Measurements from ENCODE around the gene BPIFB4. TPM values are rescaled to one million over a fixed set of nuclear protein-coding genes. Genes with fewer than 3 reads are reported as not detected.

BPIFB4 gene
- total and polyA plus RNA-seq, 9 of the 15 experiments (the other 6 are each of a cell fraction or from before 2014, with no cell fraction given): not detected

GRCh38 chr20:33065785-33066184 is 13.7 kb upstream of the BPIFB4 start:
- no peak overlapping the region for H3K4me2 ChIP-seq (ENCODE audit: insufficient read depth, low read length)
- WGBS (ENCODE audit: insufficient coverage, low coverage, missing lambda C conversion rate): 0% methylated on average over 9 of the region's 9 CpGs
- intact Hi-C loops (cut with micrococcal nuclease): no loop called here
- BruUV-seq (replicated peaks): no TSS peak
- ChIA-PET POLR2A (interaction anchor here (0.5 to 0.6 kb wide), 2 partner anchors 21 to 28 kb away, joined by 3 read pairs; no protein-coding TSS in a partner anchor), CTCF (ENCODE audit: low intra/inter-chr PET ratio) (no interaction called here)
- no peaks in the 10 kb centered on the region for H3K36me3 ChIP-seq (ENCODE audit: control insufficient read depth, insufficient read depth, low read length)
- H3K4me3 ChIP-seq: no peak overlapping the region
- H3K9me3 ChIP-seq (replicated peaks; ENCODE audit: control insufficient read depth, insufficient read depth, low read depth, low read length): no peaks in the 10 kb centered on the region
- H3K27ac ChIP-seq (ENCODE audit: extremely low read depth, low read depth, low read length): no peak overlapping the region
- H2AFZ ChIP-seq (ENCODE audit: low read depth, low read length): no peak overlapping the region
- H4K20me1 ChIP-seq (replicated peaks; ENCODE audit: control insufficient read depth, insufficient read depth, low read length): peaks cover 13% of the 10 kb centered on the region; the same call in 1 of the 2 replicates
- H3K9ac ChIP-seq (ENCODE audit: insufficient read depth in 1 of 2, low read depth in 2 of 2, low read length in 2 of 2): no peak overlapping the region
- in situ Hi-C loops (cut with MboI): no loop called here
- H3K27me3 ChIP-seq (ENCODE audit: control insufficient read depth in 2 of 2, insufficient read depth in 2 of 2, low read length in 2 of 2): peaks cover 28 to 72% of the 10 kb centered on the region in 2 experiments; a peak in 4 of 5 replicates
- ATAC-seq: no peak
- no peaks in the 10 kb centered on the region for H3K4me1 ChIP-seq (replicated peaks in 1 of 2; ENCODE audit: control insufficient read depth in 2 of 2, insufficient read depth in 2 of 2, low read length in 2 of 2)
- DNase-seq (ENCODE audit: extremely low read depth in 1 of 4, low spot score in 3 of 4): no peak
- TF ChIP-seq JUND (IDR thresholded peaks at IDR 0.05; ENCODE audit: borderline replicate concordance, low read depth, low read length) (no peak), JUND (tag; IDR thresholded peaks at IDR 0.05; ENCODE audit: borderline replicate concordance, low read depth, low read length) (no peak), FOXA1 (IDR thresholded peaks at IDR 0.05; ENCODE audit: borderline replicate concordance) (no peak), SMC3 (conservative IDR thresholded peaks at IDR 0.05; ENCODE audit: insufficient read depth, low read depth, low read length) (no peak), ZBTB17 (CRISPR knock-in tag; IDR thresholded peaks at IDR 0.05) (no peak), NBN (IDR thresholded peaks at IDR 0.05; ENCODE audit: low read depth) (no peak), ZNF143 (CRISPR knock-in tag; IDR thresholded peaks at IDR 0.05) (no peak), EWSR1 (IDR thresholded peaks at IDR 0.05; ENCODE audit: borderline replicate concordance, low read depth, partially characterized antibody) (no peak)
- TF ChIP-seq, protein P1, sequence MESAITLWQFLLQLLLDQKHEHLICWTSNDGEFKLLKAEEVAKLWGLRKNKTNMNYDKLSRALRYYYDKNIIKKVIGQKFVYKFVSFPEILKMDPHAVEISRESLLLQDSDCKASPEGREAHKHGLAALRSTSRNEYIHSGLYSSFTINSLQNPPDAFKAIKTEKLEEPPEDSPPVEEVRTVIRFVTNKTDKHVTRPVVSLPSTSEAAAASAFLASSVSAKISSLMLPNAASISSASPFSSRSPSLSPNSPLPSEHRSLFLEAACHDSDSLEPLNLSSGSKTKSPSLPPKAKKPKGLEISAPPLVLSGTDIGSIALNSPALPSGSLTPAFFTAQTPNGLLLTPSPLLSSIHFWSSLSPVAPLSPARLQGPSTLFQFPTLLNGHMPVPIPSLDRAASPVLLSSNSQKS (CRISPR knock-in tag; IDR thresholded peaks at IDR 0.05): no peak
- FAIRE-seq: no peak
- H3K9me1 ChIP-seq (ENCODE audit: control insufficient read depth, insufficient read depth, low read length): no peaks in the 10 kb centered on the region
- H3K79me2 ChIP-seq (ENCODE audit: control insufficient read depth, insufficient read depth, low read length): no peaks in the 10 kb centered on the region

All from K562 (cell line).